Left lobe of liver (tissue), 2 donors: ENCODE results near the gene CSRP2. TPM values are rescaled to one million over a fixed set of nuclear protein-coding genes. Genes with fewer than 3 reads are reported as not detected.

ENCODE experiments used
- ATAC-seq: fragments of 200-7000 bp; cut with Tn5 transposase; one replicate; pipeline ENCODE4 v1.9.1; 2020; ENCODE audit warnings: mild to moderate bottlenecking, moderate library complexity
- DNase-seq: peaks from one replicate; pipeline ENCODE4 v3.0.0-alpha.2; 2020; ENCODE audit warnings: low spot score
- total RNA-seq: library from RNA; stranded (reverse); gene quantifications from one replicate; pipeline ENCODE4 v1.2.1, GENCODE V29; 2021
- donor health status: DM: no; HTN: no; CAD: no; lungs with moderate emphysema.
- donor health status: DM: no; HTN: yes; CAD: no.

CSRP2 gene
- total RNA-seq, 1 donor from 2014 or later: 14.1 TPM

DNA sequence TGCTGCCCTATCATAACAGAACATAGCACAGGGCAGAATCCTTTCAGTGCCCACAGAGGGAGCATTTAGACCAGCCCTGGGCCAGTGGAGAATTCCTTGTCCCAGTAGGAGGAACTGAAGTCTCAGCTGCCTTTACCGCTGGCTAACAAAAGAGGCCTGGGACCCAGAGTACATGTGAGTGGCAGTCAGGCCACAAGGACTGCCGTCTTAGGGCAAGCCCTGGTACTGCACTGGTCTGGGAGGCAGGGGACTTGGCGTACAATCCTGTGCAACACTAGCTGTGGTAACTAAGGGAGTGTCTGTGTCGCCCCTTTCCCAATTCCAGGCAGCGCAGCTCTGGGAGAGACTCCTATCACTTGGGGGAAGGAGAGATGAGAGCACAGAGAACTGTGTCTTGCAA lies 17.0 kb upstream of the CSRP2 start:
- no peak for DNase-seq
- ATAC-seq: no peak

DNA sequence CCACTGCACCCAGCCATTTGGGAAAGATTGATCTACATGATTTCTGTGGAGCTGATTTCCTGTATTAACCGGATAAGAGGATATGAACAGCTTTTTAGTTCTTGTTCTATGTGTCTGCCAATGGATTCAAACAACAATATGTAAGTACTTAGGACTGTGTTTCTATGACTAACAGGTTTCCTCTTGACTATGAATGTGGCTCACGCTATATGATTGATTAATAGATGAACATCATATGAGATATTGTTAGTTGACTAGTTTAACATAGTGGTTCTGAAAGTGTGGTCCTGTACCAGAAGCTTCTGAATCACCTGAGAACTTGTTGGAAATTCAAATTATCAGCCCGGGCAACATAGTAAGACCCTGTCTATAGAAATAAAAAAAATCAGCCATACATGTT lies 12.8 kb upstream of the CSRP2 start:
- DNase-seq: no peak
- ATAC-seq: no peak

DNA sequence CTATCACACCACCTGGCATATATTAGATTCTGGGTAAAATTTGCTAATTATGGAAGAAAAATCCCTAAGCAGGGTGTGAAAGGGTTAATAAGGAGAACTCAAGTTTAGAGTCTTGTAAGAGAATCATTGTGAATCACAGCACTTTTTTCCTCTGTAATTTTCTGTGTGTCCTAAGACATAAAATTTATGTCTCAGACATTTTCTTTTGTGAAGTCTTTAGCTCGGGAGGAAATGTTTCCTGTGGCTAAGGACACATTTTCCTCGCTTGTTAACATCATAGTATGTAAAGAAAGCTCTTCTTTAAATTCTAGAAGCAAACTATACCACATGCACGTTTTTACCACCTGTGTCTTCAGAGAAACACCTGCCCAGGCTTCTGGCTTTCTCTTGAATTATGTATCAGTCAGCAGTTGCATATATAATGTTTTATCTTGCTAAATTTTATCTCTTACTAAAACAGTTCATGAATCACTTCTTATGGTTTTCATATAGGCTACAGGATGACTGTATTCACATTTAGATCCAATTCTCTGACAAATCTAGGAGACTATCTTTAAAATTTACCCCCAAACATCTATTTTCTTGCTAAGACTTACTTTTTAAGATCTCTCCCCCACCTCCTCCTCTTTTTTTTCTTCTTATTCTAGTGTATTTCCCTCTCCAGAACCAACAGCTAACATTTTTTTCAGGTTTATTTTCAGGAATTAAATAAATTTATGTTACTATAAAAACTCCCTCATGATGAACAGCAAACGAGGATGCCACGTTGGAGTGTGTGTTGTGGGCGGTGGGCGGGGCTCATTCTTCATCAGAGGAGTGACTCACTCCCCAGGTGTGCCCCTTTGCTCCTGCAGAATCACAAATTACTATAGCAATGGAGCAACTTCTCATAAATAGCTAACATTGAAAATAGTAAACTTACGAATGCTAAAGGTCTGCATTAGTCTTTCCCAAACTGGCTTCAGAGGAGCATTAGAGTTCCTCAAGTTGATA lies 11.6 kb upstream of the CSRP2 start:
- no peak for DNase-seq
- ATAC-seq: no peak

- DNase-seq (no peak), ATAC-seq (no peak)
These were observed 10.0 kb upstream of the CSRP2 start for GRCh38 chr12:76888775-76889174.

DNA sequence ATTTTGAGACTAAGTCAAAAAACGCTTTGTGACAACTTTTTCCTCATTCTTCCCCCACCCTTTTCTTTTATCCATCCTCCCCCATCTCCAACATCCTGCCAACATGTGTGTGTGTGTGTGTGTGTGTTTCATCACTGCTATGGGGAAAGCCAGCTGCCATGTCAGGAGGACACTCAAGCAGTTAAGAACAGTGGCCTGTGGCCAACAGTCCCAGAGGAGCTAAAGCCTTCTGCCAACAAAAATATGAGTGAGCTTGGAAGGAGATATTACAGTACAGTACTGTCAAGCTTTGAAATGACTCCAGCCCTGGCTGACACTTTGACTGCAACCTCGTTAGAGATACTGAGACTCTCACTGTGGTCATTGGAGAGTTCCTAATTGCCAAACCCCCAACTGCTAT lies 5.0 kb upstream of the CSRP2 start:
- ATAC-seq: no peak
- no peak for DNase-seq

GRCh38 chr12:76883151-76883550 lies 4.3 kb upstream of the CSRP2 start:
- no peak for DNase-seq

GRCh38 chr12:76882367-76882766 lies 3.5 kb upstream of the CSRP2 start:
- DNase-seq: no peak
- ATAC-seq: no peak

More at GRCh38 chr12:76883151-76883550, 4.3 kb upstream of the CSRP2 start:
- no peak for ATAC-seq

- no peak for DNase-seq
- ATAC-seq: no peak
These were observed 2.3 kb upstream of the CSRP2 start for GRCh38 chr12:76881142-76881541.

GRCh38 chr12:76880519-76881023 lies 1.8 kb upstream of the CSRP2 start:
- ATAC-seq: no peak
- DNase-seq: no peak

- DNase-seq (no peak), ATAC-seq (no peak)
These were observed 1.1 kb upstream of the CSRP2 start for GRCh38 chr12:76879710-76880518.

GRCh38 chr12:76878099-76878898 lies 520 bp downstream of the CSRP2 start:
- peak; percentile 55 for DNase-seq

GRCh38 chr12:76876696-76877229 lies 2.1 kb downstream of the CSRP2 start:
- no peak for ATAC-seq
- no peak for DNase-seq

More at GRCh38 chr12:76878099-76878898, 520 bp downstream of the CSRP2 start:
- ATAC-seq: peak; percentile 28

DNA sequence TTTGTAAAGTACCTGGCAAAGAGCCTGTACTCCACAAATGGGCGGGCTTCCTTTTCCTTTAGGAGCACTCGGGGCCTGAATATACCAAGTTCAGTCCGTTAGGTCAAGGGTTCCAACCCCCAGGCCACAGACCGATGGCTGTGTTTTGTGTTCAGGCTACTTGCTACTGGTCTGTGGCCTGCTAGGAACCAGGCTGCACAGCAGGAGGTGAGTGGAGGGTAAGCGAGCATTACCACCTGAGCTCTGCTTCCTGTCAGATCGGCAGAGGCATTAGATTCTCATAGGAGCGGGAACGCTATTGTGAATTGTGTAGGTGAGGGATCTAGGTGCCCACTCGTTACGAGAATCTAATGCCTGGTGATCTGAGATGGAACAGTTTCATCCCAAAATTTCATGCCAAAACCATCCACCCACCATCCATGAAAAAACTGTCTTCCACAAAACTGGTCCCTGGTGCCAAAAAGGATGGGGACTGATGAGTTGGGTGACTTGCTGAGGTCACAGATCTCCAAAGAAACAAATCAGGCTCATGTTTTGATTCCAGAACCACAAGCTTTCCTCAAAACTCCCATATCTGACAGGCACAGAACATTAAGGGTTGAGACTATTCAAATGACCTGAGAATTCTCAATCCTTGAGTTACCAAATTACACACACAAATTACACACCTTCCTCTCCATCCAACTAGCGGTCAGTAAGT lies 4.2 kb downstream of the CSRP2 start:
- DNase-seq (no peak), ATAC-seq (no peak)

GRCh38 chr12:76874027-76874426 lies 4.8 kb downstream of the CSRP2 start:
- ATAC-seq (no peak), DNase-seq (no peak)

DNA sequence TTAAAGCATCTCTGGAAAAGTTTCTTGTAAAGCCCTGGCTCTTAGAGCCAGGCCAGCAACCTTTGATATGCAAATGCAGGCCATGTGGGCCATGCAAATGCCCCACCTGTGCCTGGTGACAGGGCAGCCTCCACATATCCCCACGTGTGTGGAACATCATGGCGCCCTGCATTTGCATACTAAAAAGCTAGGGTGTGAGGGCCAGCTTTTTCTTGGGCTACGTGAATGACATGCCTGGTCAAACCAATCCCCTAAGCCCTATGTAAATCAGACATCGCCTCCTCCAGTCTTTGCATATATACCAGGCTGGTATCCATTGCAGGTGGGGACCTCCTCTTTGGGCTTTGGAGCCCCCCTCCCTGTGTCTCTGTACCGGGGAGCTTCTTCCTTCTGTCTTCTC lies 6.4 kb downstream of the CSRP2 start:
- DNase-seq: no peak
- no peak for ATAC-seq

DNA sequence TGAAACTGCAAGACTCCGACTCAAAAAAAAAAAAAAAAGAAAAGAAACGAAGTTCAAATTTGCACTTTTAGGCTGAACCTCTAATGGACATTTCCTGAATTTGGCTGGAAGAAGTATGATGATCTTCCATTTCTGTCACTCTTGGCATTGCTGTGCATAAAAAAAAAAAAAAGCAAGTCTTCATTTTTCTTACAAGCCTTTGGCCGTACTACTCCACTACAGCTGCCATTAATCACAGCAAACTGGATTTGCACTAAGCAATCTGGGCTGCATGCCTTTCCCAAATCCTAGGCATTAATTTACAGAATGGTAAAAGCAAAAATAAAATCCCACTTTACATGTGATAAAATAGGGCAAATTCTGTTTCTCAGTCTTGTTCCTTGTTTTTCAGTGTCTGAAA lies 7.1 kb downstream of the CSRP2 start:
- ATAC-seq: no peak
- DNase-seq: no peak

DNA sequence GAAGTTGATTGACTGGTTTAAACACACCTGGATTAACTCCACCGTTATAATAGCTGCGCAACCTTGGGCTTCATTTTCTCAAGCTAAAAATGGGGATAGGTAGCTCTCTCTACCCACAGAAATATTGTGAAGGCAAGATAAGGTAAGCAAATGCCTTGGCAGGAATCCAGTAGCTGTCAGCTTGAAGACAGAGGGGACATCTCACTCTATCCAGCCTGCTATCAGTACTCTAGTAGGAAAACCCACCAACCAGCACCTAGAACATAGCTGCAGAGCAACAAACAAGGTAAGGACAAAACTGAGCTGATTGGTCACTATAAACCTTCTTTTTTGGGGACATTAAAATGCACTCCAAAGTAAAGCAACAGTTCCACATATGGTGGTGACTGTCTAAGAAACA lies 7.7 kb downstream of the CSRP2 start:
- ATAC-seq (no peak), DNase-seq (no peak)

GRCh38 chr12:76866726-76867125 lies 12.1 kb downstream of the CSRP2 start:
- no peak for DNase-seq
- no peak for ATAC-seq

GRCh38 chr12:76866151-76866567 lies 12.7 kb downstream of the CSRP2 start:
- no peak for DNase-seq
- ATAC-seq: no peak
